Measurements from ENCODE around the gene TMEM14B.

TMEM14B gene

DNA sequence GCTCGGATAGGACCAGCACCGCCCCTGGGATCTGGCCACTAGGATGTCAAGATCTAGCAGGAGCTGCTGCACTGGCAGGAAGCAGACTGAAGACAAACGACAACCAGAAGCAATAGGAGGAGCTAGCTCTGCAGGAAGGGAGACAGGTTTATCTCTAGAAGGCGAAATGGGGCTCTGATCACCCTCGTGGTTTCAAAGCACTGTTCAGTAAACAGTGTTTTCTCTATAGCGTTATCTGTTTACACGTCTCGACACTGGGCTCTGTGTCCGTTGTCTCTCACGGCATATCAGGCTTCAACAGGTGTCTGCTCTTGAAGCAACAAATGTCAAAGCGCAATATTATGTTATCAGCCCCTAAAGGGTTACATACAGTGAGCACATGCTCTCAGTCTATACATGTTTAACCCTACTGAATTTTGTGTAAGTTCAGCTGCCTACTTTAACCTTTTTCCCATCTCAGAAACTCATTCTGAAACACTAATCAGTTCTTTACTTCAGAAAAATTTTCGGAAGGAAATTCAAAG is 23.8 kb downstream of the TMEM14B start:
- Histone ChIP-seq H3K27me3 (ENCODE audit: insufficient read depth, low read depth) (no peaks in the 10 kb centered on the region), H3K36me3 (ENCODE audit: insufficient read depth) (no peaks in the 10 kb centered on the region), H3K27ac (no peak overlapping the region), H3K4me1 (ENCODE audit: low read depth, poor library complexity, severe bottlenecking) (no peaks in the 10 kb centered on the region), H2AFZ (ENCODE audit: low read depth) (no peak overlapping the region), H4K20me1 (ENCODE audit: insufficient read depth) (no peaks in the 10 kb centered on the region), H3K4me3 (IDR thresholded peaks at IDR 0.05; ENCODE audit: insufficient read depth, low read depth, low read length) (no peak overlapping the region), H3K79me2 (ENCODE audit: insufficient read depth, low read depth) (no peaks in the 10 kb centered on the region), H3K4me2 (no peak overlapping the region), H3K9ac (no peak overlapping the region)
- TF ChIP-seq, protein P1, sequence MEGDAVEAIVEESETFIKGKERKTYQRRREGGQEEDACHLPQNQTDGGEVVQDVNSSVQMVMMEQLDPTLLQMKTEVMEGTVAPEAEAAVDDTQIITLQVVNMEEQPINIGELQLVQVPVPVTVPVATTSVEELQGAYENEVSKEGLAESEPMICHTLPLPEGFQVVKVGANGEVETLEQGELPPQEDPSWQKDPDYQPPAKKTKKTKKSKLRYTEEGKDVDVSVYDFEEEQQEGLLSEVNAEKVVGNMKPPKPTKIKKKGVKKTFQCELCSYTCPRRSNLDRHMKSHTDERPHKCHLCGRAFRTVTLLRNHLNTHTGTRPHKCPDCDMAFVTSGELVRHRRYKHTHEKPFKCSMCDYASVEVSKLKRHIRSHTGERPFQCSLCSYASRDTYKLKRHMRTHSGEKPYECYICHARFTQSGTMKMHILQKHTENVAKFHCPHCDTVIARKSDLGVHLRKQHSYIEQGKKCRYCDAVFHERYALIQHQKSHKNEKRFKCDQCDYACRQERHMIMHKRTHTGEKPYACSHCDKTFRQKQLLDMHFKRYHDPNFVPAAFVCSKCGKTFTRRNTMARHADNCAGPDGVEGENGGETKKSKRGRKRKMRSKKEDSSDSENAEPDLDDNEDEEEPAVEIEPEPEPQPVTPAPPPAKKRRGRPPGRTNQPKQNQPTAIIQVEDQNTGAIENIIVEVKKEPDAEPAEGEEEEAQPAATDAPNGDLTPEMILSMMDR (conservative IDR thresholded peaks at IDR 0.05; ENCODE audit: low read depth, low read length): no peak

DNA sequence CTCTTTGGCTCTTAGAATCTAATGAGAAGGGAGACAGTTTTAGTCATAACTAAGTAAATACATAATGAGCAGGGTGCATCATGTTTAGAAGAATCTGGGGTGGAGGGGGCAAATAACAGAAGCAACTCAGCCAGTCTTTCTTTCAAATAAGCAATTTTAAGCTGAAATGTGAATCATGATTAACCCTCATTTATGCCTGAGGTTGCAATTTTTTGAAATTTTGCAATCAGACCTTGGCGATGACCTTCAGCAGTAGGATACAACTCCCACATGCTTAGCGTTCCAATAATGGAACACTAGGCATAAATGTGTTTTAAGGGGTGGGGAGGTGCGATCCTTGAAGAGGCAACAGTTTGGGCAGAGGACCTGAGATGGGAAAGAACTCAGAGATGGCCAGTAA is 30.6 kb downstream of the TMEM14B start:
- Histone ChIP-seq H3K27ac (no peak overlapping the region), H3K4me3 (IDR thresholded peaks at IDR 0.05; ENCODE audit: insufficient read depth, low read depth, low read length) (no peak overlapping the region), H3K36me3 (ENCODE audit: insufficient read depth) (no peaks in the 10 kb centered on the region), H4K20me1 (ENCODE audit: insufficient read depth) (no peaks in the 10 kb centered on the region), H3K9ac (no peak overlapping the region), H3K4me2 (no peak overlapping the region), H3K27me3 (ENCODE audit: insufficient read depth, low read depth) (no peaks in the 10 kb centered on the region), H3K4me1 (ENCODE audit: low read depth, poor library complexity, severe bottlenecking) (no peaks in the 10 kb centered on the region), H3K79me2 (ENCODE audit: insufficient read depth, low read depth) (no peaks in the 10 kb centered on the region), H2AFZ (ENCODE audit: low read depth) (no peak overlapping the region)
- TF ChIP-seq, protein P1 (conservative IDR thresholded peaks at IDR 0.05; ENCODE audit: low read depth, low read length): no peak

DNA sequence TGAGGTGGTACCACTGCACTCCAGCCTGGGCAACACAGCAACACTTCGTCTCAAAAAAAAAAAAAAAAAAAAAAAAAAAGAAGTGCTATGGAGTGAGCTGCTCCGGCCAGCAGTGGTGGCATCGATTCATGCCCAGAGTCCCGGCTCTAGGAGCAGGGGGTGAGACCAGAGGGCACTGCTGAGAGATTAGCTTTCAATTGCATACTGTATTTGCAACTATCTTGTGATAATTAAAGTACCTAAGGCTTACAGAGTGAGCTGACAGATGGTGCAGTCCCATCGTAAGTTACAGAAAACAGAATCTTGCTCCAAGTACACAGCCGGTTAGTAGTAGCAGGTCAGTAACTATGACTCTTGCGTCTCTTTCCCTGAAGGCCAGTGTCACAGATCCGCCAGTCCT is 31.5 kb downstream of the TMEM14B start:
- H3K79me2 ChIP-seq (ENCODE audit: insufficient read depth, low read depth): no peaks in the 10 kb centered on the region
- no peaks in the 10 kb centered on the region for H3K36me3 ChIP-seq (ENCODE audit: insufficient read depth)
- H4K20me1 ChIP-seq (ENCODE audit: insufficient read depth): no peaks in the 10 kb centered on the region
- H3K4me2 ChIP-seq: no peak overlapping the region
- no peaks in the 10 kb centered on the region for H3K4me1 ChIP-seq (ENCODE audit: low read depth, poor library complexity, severe bottlenecking)
- no peak overlapping the region for H3K27ac ChIP-seq
- no peak overlapping the region for H3K9ac ChIP-seq
- H2AFZ ChIP-seq (ENCODE audit: low read depth): no peak overlapping the region
- TF ChIP-seq, protein P1 (conservative IDR thresholded peaks at IDR 0.05; ENCODE audit: low read depth, low read length): no peak
- H3K4me3 ChIP-seq (IDR thresholded peaks at IDR 0.05; ENCODE audit: insufficient read depth, low read depth, low read length): no peak overlapping the region
- no peaks in the 10 kb centered on the region for H3K27me3 ChIP-seq (ENCODE audit: insufficient read depth, low read depth)

DNA sequence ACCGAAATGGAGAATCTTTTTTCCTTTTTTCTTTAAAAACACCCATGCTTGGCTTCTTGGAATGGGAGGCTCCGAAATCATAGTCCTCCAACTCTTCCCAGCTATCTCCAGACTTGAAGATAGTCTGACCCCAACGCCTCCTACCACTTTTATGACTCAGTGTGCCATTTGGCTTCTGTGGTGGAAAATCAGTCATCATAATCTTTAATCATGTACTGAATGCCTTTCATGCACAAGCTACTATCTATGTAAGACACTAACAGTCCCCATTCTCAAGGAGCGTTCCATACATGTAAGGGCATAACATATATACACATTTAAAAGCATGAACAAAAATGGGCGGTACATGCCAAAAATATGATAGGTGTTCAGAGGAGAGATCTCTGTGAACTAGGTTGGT is 44.1 kb downstream of the TMEM14B start:
- TF ChIP-seq, protein P1 (conservative IDR thresholded peaks at IDR 0.05; ENCODE audit: low read depth, low read length): no peak
- no peaks in the 10 kb centered on the region for H3K36me3 ChIP-seq (ENCODE audit: insufficient read depth)
- H3K9ac ChIP-seq: no peak overlapping the region
- no peak overlapping the region for H3K4me3 ChIP-seq (IDR thresholded peaks at IDR 0.05; ENCODE audit: insufficient read depth, low read depth, low read length)
- H3K27ac ChIP-seq: no peak overlapping the region
- no peak overlapping the region for H3K4me2 ChIP-seq
- H4K20me1 ChIP-seq (ENCODE audit: insufficient read depth): no peaks in the 10 kb centered on the region
- H3K27me3 ChIP-seq (ENCODE audit: insufficient read depth, low read depth): no peaks in the 10 kb centered on the region
- no peak overlapping the region for H2AFZ ChIP-seq (ENCODE audit: low read depth)
- H3K79me2 ChIP-seq (ENCODE audit: insufficient read depth, low read depth): no peaks in the 10 kb centered on the region
- no peaks in the 10 kb centered on the region for H3K4me1 ChIP-seq (ENCODE audit: low read depth, poor library complexity, severe bottlenecking)
